Endothelial cell of umbilical vein (primary cell): ENCODE data around the gene HOXA10. TPM values are rescaled to one million over a fixed set of nuclear protein-coding genes. Genes with fewer than 3 reads are reported as not detected.
A peak's percentile ranks its signal among the peaks of the same experiment; 100 is the strongest.

Experiments
- BruUV-seq: library from RNA; stranded (reverse); fragments of 400-500 nt; replicated peaks from 2 replicates; lab custom pipeline; 2021; lab: Mats Ljungman, UMichigan
- CTCF ChIA-PET: fragments of 300-600, 350-600 bp; sonication (Branson Sonifier 250); formaldehyde crosslinking; loops from one replicate; lab custom pipeline; 2021; ENCODE audit warnings: antibody characterized with exemption, inconsistent platforms; lab: Charles Lee
- POLR2A ChIA-PET: fragments of 300-600, 350-600 bp; sonication (Branson Sonifier 250); formaldehyde crosslinking; loops from one replicate; lab custom pipeline; 2021; ENCODE audit warnings: antibody characterized with exemption, inconsistent platforms; lab: Charles Lee
- DNase-seq: peaks from one replicate; pipeline ENCODE4 v3.0.0-alpha.2; 2011; ENCODE audit warnings: low read depth, low spot score
- FAIRE-seq: peaks from 2 replicates; lab custom pipeline; 2011; peaks lifted over from hg19 to GRCh38; lab: Jason Lieb, UNC
- H2AFZ ChIP-seq: 2 replicates; pipeline ENCODE4 v1.6.0; 2012; ENCODE audit warnings: low read depth, low read length, control low read depth, inconsistent platforms
- H3K27ac ChIP-seq: 2 replicates; pipeline ENCODE4 v1.5.1; 2011; ENCODE audit warnings: low read depth, mild to moderate bottlenecking, control low read depth, low read length, moderate library complexity; ENCODE audit not compliant: insufficient read depth
- H3K27me3 ChIP-seq, 2 experiments: 2 replicates each; pipeline versions ENCODE4 v1.6.0 to v1.6.1; 2011; ENCODE audit warnings: low read length in 2 of 2, mixed read lengths in 1 of 2; ENCODE audit not compliant: control insufficient read depth in 2 of 2, insufficient read depth in 2 of 2
- H3K36me3 ChIP-seq, 2 experiments: 2 replicates in 1 of 2; 3 replicates in 1 of 2; pipeline ENCODE4 v1.5.1; 2011; ENCODE audit warnings: low read length in 2 of 2, mild to moderate bottlenecking in 1 of 2, moderate library complexity in 1 of 2; ENCODE audit not compliant: control insufficient read depth in 2 of 2, insufficient read depth in 2 of 2; ENCODE audit errors: extremely low read depth in 1 of 2
- H3K4me1 ChIP-seq: 3 replicates; pipeline ENCODE4 v1.5.1; 2011; ENCODE audit warnings: mild to moderate bottlenecking, low read length; ENCODE audit not compliant: control insufficient read depth, insufficient read depth; ENCODE audit errors: extremely low read depth
- H3K4me2 ChIP-seq: 2 replicates; pipeline ENCODE4 v1.6.1; 2011; ENCODE audit warnings: low read length, control low read depth, mixed read lengths; ENCODE audit not compliant: insufficient read depth
- H3K4me3 ChIP-seq, 3 experiments: fragments of 200-600 bp in 1 of 3; sonication (generic), shearing (Covaris generic) in 1 of 3; replicated peaks in 1 of 3; 2 replicates each; pipeline ENCODE4 v1.5.1; 2011 to 2016; ENCODE audit warnings: control low read depth in 3 of 3, low read length in 3 of 3, mild to moderate bottlenecking in 2 of 3, inconsistent platforms in 1 of 3, low read depth in 1 of 3, moderate library complexity in 1 of 3; ENCODE audit not compliant: insufficient read depth in 1 of 3
- H3K79me2 ChIP-seq: 2 replicates; pipeline ENCODE4 v1.6.0; 2012; ENCODE audit warnings: low read length, inconsistent platforms; ENCODE audit not compliant: control insufficient read depth, insufficient read depth
- H3K9ac ChIP-seq: replicated peaks from 2 replicates; pipeline ENCODE3; 2011; ENCODE audit warnings: low read length, control low read depth; ENCODE audit not compliant: insufficient read depth; ENCODE audit errors: extremely low read depth
- H3K9me1 ChIP-seq: replicated peaks from 3 replicates; pipeline ENCODE4 v1.6.0; 2011; ENCODE audit warnings: mild to moderate bottlenecking, low read length; ENCODE audit not compliant: control insufficient read depth, insufficient read depth; ENCODE audit errors: extremely low read depth
- H3K9me3 ChIP-seq: replicated peaks from 2 replicates; pipeline ENCODE4 v1.5.1; 2012; ENCODE audit warnings: low read length, inconsistent platforms; ENCODE audit not compliant: control insufficient read depth, insufficient read depth
- H4K20me1 ChIP-seq: replicated peaks from 2 replicates; pipeline ENCODE3; 2011; ENCODE audit warnings: mild to moderate bottlenecking, low read length; ENCODE audit not compliant: control insufficient read depth, insufficient read depth; ENCODE audit errors: extremely low read depth
- CTCF ChIP-seq, 2 donors: IDR thresholded peaks; 1 replicate in 1 of 2; 2 replicates in 1 of 2; pipeline ENCODE4 v1.5.1; 2011; ENCODE audit warnings: low read length in 2 of 2, mild to moderate bottlenecking in 2 of 2, moderate library complexity in 2 of 2, control low read depth in 1 of 2, inconsistent platforms in 1 of 2, low read depth in 1 of 2; ENCODE audit not compliant: insufficient read depth in 1 of 2; ENCODE audit errors: extremely low read depth in 1 of 2
- EZH2 ChIP-seq: IDR thresholded peaks from 2 replicates; pipeline ENCODE4 v1.6.1; 2012; ENCODE audit warnings: borderline replicate concordance, low read depth, mild to moderate bottlenecking, moderate library complexity, low read length, inconsistent platforms; ENCODE audit not compliant: severe bottlenecking
- FOS ChIP-seq: IDR thresholded peaks from 2 replicates; pipeline ENCODE4 v1.6.1; 2011; ENCODE audit warnings: mild to moderate bottlenecking, low read length, moderate library complexity, borderline replicate concordance; ENCODE audit not compliant: insufficient read depth
- GATA2 ChIP-seq: IDR thresholded peaks from 2 replicates; pipeline ENCODE4 v1.7.0; 2011; ENCODE audit warnings: low read depth, mild to moderate bottlenecking, moderate library complexity, mixed read lengths, low read length; ENCODE audit not compliant: insufficient read length, insufficient read depth
- MAX ChIP-seq: IDR thresholded peaks from 2 replicates; pipeline ENCODE4 v1.6.1; 2011; ENCODE audit not compliant: insufficient read depth, insufficient read length
- MYC ChIP-seq: IDR thresholded peaks from one replicate; pipeline ENCODE4 v1.6.1; 2011; ENCODE audit warnings: mild to moderate bottlenecking, low read depth, low read length
- POLR2A ChIP-seq: IDR thresholded peaks from 2 replicates; pipeline ENCODE4 v1.6.1; 2012; ENCODE audit warnings: low read depth, mild to moderate bottlenecking, control low read depth, low read length
- POLR2AphosphoS5 ChIP-seq: IDR thresholded peaks from 2 replicates; pipeline ENCODE4 v1.6.1; 2012; ENCODE audit warnings: low read depth, mild to moderate bottlenecking, control low read depth, low read length, moderate library complexity; ENCODE audit not compliant: insufficient read depth
- dilution Hi-C: fragments of 300-500 bp; cut with MboI; formaldehyde crosslinking; loops from one replicate; pipeline ENCODE4 v1.15.0; 2019; ENCODE audit warnings: low sequenced_read_pairs; ENCODE audit not compliant: extremely low pct_ligation_motif_present
- intact Hi-C: fragments of 100-400 bp; cut with micrococcal nuclease; formaldehyde crosslinking; loops from one replicate; pipeline ENCODE4 v1.10.0; 2022
- polyA plus RNA-seq, 4 experiments: library from polyadenylated mRNA; depleted of rRNA in 3 of 4; stranded (reverse) in 3 of 4; unstranded in 1 of 4; fragments of >200 nt; gene quantifications; 2 replicates each; pipeline versions ENCODE4 v1.2.1 to v1.2.3, GENCODE V29; 2011 to 2012; ENCODE audit warnings: missing spikeins in 1 of 4
- total RNA-seq: library from RNA; stranded (reverse); gene quantifications from 2 replicates; pipeline ENCODE4 v1.2.3, GENCODE V29; 2021

The HOXA10 gene
- total and polyA plus RNA-seq, 2 donors (not counting 3 experiments of a cell fraction or from before 2014, with no cell fraction given): 24.4 to 30.3 TPM

GRCh38 chr7:27137640-27138315 is 36.3 kb downstream of the HOXA10 start:
- intact Hi-C loops: no loop called here
- peaks cover 0 to 6% of the 10 kb centered on the region in 2 experiments for H3K36me3 ChIP-seq
- no peaks in the 10 kb centered on the region for H3K9me3 ChIP-seq
- no peak for TF ChIP-seq POLR2AphosphoS5
- no peak for TF ChIP-seq CTCF (IDR thresholded peaks at IDR 0.05; ENCODE audit: extremely low read depth in 1 of 2, insufficient read depth in 1 of 2, low read depth in 1 of 2, low read length in 2 of 2)
- no peak for TF ChIP-seq EZH2
- TF ChIP-seq POLR2A: no peak
- TF ChIP-seq FOS: no peak
- TF ChIP-seq MYC: no peak
- TF ChIP-seq MAX: no peak
- TF ChIP-seq GATA2: no peak
- peak; percentile 78 for DNase-seq
- ChIA-PET POLR2A (no interaction called here), CTCF (interaction anchor here (1.9 kb wide), 1 partner anchor 23 kb away, joined by 6 read pairs; no protein-coding TSS in a partner anchor)
- H3K9me1 ChIP-seq: no peaks in the 10 kb centered on the region
- no peak overlapping the region for H3K4me3 ChIP-seq
- peak overlapping the region; percentile 92 for H3K4me2 ChIP-seq
- H3K79me2 ChIP-seq: peaks cover 85% of the 10 kb centered on the region
- no peaks in the 10 kb centered on the region for H4K20me1 ChIP-seq
- dilution Hi-C loops: no loop called here
- peak; percentile 15 for FAIRE-seq
- H2AFZ ChIP-seq: no peak overlapping the region
- no peaks in the 10 kb centered on the region for H3K27me3 ChIP-seq
- H3K4me1 ChIP-seq: peaks cover 89% of the 10 kb centered on the region
- peak overlapping the region; percentile 84 for H3K9ac ChIP-seq
- H3K27ac ChIP-seq: peak overlapping the region; percentile 82
- no TSS peak for BruUV-seq
